Thyroid gland (tissue), 4 donors: ENCODE results near the gene C12orf56.

ENCODE experiments used
- CTCF ChIP-seq, 6 experiments: fragments of 200-600 bp in 3 of 6; fragments of 450-650 bp in 3 of 6; sonication (generic) in 3 of 6; IDR thresholded peaks; one replicate each; pipeline ENCODE4 v1.5.1; 2016 to 2019; ENCODE audit warnings: antibody characterized with exemption in 6 of 6, mild to moderate bottlenecking in 2 of 6, inconsistent platforms in 1 of 6, moderate library complexity in 1 of 6
- POLR2A ChIP-seq, 2 donors: fragments of 450-650 bp; IDR thresholded peaks; one replicate each; pipeline ENCODE4 v1.6.1; 2017; ENCODE audit warnings: antibody characterized with exemption in 2 of 2, mild to moderate bottlenecking in 2 of 2, moderate library complexity in 1 of 2

GRCh38 chr12:64253356-64253755 lies 137.2 kb downstream of the C12orf56 start:
- TF ChIP-seq CTCF (IDR thresholded peaks at IDR 0.05): no peak
- TF ChIP-seq POLR2A (IDR thresholded peaks at IDR 0.05): no peak
